Kidney tubule cell (primary cell): Measurements from ENCODE around the gene CAPN13.

Source experiments
- DNase-seq: peaks from one replicate; pipeline ENCODE4 v3.0.0-alpha.2; 2018; ENCODE audit warnings: low spot score

Gene CAPN13

GRCh38 chr2:30683236-30683956 lies 123.8 kb downstream of the CAPN13 start:
- peak; percentile 56 for DNase-seq

DNA sequence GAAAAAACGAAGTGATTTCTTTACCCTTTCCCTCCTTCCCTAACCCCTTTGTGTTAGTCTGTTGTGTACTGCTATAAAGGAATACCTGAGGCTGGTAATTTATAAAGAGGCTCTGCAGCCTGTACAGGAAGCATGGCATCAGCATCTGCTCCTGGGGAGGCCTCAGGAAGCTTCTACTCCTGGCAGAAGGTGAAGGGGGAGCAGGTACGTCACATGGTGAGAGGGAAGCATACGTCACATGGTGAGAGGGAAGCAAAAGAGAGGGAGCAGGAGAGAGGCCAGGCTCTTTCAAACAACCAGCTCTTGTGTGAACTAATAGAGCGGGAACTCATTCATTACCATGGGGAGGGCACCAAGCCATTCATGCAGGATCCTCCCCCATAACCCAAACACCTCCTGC lies 126.2 kb downstream of the CAPN13 start:
- DNase-seq, result no peak

- DNase-seq, result no peak
These were observed 127.1 kb downstream of the CAPN13 start for GRCh38 chr2:30680121-30680520.

GRCh38 chr2:30679426-30680088 lies 127.7 kb downstream of the CAPN13 start:
- peak; percentile 13 for DNase-seq

DNA sequence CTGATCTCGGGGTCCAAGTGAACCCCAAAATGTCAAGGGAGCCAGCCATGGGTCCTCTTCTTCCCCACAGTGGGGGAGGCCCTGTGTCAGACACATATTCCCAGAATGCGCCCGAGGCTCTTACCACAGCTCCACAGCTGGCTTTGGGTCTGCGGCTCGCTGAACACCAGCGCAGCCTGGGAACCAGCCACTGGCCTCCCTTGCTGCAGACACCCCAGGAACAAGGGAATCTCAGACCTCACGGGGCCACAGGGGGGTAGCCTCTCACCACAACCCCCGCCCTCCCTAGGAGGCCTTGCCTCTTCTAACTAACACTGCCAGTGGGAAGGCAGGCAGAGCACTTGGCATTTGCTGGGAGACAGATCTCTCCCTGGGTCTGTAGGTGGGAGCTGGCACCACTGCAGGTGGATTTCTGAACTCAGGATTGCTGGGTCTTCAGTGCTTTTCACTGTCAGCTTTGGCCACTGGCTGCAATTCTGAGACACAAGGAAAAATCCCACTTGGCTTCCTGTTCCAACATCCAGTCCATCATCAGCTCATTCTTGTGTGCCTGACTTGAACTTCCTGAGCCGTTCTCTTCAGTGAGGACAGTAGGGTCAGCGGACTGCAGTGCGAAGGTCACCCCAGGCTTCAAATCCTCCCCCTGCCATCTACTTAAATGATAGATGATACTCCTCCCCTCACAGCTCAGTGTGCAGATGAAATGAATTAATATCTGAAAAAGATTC lies 128.7 kb downstream of the CAPN13 start:
- DNase-seq, result no peak

GRCh38 chr2:30677861-30678385 lies 129.3 kb downstream of the CAPN13 start:
- no peak for DNase-seq

- DNase-seq, result no peak
These were observed 130.0 kb downstream of the CAPN13 start for GRCh38 chr2:30677231-30677630.

DNA sequence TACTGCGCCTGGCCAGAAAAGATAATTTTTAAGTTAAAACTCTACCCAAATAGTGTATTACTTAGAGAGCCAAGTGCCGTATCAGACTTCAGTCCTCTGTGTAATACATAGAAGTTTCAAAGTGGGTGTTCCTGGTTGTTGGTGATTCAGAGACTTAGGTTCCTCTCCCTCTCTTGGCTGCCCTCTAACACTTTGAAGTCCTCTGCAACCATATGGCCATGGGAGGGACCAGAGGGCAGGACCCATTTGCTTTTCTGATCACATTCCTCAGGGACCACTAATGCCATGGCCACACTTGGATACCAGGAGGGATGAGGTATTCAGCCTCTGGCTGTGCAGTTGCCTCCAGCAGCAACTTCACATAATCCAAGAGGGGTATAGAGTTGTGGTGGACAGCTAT lies 131.5 kb downstream of the CAPN13 start:
- no peak for DNase-seq

- DNase-seq, result no peak
These were observed 134.1 kb downstream of the CAPN13 start for GRCh38 chr2:30673127-30673526.
